Stimulated activated naive CD8-positive, alpha-beta T cell treated with anti-CD3 and anti-CD28 coated beads, Interleukin-15, Interleukin-2, amounts not matched to agents 100 U/mL and 50 U/mL, for 24 hours (primary cell): ENCODE data around the gene NDUFA13.

Experiments used
- ATAC-seq: fragments of 150-1000 bp; cut with Tn5 transposase; one replicate; pipeline ENCODE4 v1.10.0; 2021
- DNase-seq: peaks from one replicate; pipeline ENCODE4 v3.0.0; 2021

NDUFA13 gene

DNA sequence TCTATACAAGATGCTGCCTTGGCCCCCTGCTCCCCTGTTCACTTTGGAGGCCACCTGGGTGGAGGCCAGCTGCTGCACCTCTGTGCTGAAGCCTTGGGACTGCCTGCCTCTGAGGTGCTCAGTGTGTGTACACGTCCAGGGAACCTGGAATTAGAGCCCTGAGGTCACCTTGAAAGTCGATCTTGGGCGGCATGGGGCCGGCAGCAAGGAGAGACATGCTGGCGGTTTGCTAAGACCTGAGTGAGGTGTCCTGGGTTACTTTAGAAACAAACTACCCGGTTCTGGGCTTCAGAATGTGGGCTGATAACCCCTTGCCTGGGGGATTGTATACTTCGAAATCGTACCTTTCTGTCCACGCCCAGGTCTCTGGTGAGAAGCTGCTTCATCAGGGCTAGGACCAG lies 26.2 kb upstream of the NDUFA13 start:
- ATAC-seq, result no peak

DNA sequence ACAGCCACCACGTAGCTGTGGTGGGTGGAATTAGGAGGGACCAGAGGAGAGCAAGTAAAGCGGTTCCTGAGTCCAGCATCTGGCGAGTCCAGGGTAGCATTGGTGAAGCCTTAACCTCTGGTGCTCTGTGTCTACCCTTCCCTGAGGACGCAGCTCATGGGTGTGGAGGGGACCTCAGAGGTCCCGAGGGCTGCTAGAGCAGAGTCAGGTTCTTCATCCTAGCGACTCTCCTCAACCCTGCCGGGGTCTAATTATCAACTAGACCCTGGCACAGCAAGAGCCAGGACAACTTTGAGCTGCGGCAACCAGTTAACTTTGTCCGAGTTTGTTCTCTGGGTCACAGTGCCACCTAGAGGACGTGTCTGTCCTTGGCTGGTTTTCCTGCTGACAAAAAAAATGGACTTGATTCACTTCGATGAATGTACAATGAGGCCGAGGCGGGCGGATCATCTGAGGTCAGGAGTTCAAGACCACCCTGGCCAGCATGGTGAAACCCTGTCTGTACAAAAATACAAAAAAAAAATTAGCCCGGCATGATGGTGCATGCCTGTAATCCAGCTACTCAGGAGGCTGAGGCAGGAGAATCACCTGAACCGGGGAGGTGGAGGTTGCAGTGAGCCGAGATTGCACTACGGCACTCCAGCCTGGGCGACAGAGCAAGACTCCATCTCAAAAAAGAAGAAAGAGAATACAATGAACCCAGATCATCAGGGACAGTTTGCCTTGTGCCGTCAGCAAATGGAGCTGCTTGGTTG lies 25.6 kb upstream of the NDUFA13 start:
- ATAC-seq (peak; percentile 11), DNase-seq (peak; percentile 81)

More for the DNA sequence above, 26.2 kb upstream of the NDUFA13 start:
- DNase-seq, result no peak

DNA sequence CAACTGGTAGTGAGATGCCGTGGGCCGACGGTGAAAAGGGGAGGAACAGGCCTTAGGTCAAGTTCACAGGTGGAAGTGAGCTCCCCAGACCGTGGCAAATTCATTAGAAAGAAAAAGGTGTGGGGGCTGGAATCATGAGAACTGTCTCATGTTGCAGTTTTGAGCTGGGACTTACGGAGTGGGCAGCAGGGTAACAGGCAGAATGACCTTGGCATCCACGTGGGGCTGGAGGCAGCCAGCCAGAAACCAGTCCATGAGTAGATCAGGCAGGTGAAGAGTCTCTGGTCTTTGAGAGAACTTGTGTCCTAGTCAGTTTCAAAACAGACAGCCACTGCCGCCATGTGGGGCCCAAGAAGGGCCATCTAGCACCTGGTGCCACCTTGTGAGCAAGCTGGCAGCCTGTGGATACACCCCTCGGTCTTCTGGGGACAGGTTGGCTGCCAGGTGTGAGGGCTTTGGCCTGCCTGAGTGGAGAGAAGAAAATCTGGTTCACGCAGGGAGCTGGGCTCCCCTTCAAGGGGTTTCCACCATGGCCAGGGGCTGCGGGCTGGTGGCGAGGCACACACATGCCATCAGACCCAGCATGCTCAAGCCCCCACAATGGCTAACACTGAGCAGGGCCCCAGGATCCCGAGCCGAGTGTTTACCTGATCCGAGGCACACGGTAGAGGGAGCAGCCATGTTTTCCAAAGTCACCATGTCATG lies 24.6 kb upstream of the NDUFA13 start:
- DNase-seq, result no peak
- ATAC-seq, result no peak

DNA sequence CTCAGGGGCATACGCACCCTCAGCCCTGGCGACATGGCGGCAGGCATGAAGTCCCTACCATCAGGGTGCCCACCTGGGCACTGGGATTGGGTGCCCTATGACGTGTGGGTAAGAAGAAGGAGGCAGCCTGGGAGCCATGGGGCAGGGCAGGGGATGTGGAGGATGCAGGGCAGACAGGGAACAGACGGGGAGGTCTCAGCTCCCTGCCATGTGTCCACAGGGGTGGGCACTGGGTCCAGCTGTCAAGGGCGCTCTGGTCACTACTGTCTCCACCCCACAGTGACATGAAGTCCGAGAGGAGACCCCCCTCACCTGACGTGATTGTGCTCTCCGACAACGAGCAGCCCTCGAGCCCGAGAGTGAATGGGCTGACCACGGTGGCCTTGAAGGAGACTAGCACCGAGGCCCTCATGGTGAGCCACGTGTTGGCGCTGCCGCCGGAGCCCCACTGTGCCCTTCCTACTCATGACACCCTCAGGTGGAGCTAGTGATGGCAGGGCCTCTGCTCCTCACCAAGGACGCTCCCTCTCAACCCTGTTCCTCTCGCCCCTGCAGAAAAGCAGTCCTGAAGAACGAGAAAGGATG lies 23.9 kb upstream of the NDUFA13 start:
- DNase-seq (no peak), ATAC-seq (no peak)

DNA sequence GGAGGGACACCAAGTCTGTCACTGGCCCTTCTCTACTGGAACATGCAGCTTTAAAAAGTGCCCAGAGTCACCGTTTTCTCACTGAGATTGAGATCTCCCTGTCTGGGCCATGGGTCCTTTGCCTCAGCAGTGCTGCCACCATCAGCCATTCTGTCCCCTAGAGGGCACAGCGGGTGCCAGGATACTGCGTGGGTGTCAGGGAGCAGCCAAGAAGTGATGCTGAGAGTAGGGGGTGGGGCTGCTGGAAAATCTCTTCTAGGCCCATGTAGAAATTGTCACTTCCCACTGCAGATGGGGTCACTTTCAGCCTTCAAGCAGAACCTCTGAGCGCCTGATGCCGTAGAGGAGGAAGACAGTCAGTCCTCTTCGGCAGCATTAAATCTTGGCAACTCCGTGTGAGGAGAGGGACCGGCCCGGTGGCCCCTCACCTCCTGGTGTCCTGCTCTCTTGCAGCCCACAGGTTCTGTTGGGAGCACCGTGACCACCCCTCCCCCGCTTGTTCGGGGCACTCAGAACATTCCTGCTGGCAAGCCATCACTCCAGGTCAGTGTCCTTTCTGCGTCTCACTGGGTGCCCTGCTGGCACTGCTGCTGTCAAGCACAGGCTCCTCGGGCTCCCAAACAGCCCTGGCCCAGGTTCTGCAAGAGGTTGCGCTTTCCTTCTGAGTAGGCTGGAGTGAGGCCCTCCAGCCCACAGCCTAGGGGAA lies 22.0 kb upstream of the NDUFA13 start:
- DNase-seq, result no peak

DNA sequence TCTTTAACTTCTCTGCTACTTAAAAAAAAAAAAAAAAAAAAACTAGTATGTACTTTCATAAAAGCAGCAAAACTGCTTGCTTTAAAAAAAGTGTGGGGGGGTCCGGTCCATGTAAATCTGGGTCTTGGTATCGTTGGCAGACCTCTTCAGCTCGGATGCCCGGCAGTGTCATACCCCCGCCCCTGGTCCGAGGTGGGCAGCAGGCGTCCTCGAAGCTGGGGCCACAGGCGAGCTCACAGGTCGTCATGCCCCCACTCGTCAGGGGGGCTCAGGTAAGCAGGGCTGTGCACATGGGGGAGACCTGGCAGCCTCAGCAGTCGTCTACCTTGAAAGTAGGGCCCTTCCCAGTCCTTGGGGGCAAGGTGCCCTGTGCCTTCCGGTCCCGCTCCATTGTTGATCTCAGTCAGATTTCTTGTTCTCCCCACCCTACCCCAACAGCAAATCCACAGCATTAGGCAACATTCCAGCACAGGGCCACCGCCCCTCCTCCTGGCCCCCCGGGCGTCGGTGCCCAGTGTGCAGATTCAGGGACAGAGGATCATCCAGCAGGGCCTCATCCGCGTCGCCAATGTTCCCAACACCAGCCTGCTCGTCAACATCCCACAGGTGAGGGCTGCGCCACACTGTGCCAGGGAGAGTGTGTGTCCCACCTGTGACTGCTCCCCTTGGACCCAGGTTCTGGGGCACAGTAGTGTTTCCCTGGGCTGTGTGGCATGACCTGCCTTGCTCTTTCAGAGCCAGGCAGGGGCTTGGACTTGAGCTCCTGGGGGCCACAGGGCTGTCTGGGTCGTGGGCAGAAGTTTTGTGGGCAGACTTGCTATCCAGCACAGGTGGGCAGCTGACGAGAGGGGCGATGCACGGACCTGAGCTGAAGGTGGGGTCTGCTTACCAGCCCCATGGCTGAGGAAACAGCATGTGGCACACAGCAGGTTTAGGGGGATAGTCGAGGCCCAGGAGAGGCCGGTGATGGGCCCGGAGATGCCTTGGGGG lies 20.1 kb upstream of the NDUFA13 start:
- ATAC-seq (no peak), DNase-seq (no peak)

More for the DNA sequence above, 22.0 kb upstream of the NDUFA13 start:
- no peak for ATAC-seq

DNA sequence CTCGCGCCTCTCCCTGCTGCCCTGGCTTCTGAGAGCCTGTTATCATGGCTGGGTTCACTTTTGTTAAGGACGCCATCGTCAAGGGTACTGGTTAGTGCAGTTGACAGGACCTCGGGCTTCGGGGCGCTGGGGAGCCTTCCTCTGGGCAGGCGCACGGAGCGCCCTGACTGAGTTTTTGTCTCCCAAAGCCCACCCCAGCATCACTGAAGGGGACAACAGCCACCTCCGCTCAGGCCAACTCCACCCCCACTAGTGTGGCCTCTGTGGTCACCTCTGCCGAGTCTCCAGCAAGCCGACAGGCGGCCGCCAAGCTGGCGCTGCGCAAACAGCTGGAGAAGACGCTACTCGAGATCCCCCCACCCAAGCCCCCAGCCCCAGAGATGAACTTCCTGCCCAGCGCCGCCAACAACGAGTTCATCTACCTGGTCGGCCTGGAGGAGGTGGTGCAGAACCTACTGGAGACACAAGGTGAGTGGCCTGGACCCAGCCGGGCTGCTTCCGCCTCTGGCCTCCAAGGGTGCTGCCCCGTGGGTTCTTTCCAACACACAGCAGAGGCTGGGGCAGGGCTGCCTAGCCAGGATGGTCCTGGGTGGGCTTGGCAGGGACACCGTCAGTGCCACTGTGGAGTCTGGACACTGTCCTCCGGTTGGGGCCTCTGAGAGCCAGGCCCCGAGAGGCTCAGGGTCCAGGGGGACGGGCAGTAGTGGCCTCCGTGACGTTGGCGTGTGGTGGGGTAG lies 17.6 kb upstream of the NDUFA13 start:
- DNase-seq, result no peak
- ATAC-seq, result no peak

DNA sequence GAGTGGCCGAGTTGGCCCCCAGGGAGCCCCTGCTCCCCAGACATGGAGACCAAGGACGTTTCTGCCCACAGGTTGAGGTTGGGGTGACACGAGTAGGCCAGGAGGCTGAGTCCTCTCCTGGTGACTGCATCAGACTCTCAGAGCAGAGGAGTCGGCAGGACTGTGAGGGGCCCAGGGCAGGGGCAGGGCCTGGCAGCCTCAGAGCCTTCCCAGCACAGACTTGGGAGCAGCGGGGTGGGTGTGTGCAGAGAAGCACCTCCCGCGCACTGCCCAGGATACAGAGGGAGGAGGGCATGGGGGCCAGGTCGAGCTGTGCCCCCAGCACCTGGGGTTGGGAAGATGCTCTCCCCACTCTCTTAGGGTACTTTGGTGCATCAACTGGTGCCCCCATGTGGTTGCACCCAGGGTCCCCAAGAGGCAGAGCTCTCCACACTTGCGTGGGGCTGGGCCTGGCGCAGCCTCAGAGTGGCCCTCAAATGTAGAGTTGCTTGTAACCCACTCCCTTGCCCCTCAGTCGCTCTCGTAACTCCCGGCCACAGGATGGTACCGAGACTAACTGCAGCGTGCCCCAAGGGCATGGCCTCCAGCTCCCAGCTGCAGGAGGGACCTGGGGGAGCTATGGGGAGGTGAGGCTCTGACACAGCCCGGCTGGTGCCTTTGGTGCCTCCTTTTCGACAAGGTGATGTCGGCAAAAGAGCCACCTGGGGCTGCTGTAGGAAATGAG lies 16.6 kb upstream of the NDUFA13 start:
- DNase-seq, result no peak
- ATAC-seq, result no peak

DNA sequence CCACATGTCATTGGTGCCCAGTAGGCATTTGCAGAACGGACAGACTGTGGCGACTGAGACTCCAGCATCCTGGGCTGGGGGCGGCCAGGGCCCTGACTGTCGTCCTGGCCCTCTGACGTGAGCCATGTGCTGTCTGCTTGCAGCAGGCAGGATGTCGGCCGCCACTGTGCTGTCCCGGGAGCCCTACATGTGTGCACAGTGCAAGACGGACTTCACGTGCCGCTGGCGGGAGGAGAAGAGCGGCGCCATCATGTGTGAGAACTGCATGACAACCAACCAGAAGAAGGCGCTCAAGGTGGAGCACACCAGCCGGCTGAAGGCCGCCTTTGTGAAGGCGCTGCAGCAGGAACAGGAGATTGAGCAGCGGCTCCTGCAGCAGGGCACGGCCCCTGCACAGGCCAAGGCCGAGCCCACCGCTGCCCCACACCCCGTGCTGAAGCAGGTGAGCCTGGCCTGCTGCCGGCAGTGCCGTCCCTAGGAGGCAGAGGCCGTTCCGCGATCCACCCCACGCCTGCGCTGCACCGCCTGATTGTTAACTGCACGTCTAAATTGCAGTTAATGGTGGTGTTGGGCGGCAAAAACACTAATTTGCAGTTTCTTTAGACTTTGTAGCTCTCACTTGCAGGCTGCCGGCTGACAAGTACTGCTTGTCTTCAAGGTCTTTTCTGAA lies 14.9 kb upstream of the NDUFA13 start:
- DNase-seq, result no peak
- no peak for ATAC-seq

DNA sequence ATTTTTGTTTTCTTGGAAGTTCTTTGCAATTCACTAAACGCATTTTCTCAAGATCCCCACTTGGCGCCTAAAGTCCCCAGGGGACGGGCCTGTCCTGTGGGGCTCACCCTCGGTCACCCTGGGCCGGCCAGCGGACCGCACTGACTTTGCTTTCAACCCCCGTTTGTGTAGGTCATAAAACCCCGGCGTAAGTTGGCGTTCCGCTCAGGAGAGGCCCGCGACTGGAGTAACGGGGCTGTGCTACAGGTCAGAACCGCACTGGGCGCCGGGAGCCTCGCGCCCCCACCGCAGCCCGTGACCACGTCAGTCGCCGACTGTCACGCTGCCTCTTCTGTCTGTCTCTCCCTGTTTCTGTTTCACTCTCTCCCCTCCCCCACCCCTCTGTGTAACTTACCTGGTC lies 14.2 kb upstream of the NDUFA13 start:
- DNase-seq, result no peak

DNA sequence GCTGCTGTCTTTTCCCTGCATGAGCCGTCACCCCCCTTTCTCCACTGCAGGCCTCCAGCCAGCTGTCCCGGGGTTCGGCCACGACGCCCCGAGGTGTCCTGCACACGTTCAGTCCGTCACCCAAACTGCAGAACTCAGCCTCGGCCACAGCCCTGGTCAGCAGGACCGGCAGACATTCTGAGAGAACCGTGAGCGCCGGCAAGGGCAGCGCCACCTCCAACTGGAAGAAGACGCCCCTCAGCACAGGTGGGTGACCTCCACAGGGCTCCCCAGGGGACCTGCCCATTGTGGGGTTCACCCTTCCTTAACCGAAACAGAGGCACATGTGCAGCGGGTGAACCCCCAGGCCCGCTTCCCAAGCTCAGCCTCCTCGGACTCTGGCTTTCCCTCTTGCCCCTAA lies 13.7 kb upstream of the NDUFA13 start:
- DNase-seq, result no peak
- ATAC-seq, result no peak

More for the DNA sequence above, 14.2 kb upstream of the NDUFA13 start:
- ATAC-seq, result no peak

DNA sequence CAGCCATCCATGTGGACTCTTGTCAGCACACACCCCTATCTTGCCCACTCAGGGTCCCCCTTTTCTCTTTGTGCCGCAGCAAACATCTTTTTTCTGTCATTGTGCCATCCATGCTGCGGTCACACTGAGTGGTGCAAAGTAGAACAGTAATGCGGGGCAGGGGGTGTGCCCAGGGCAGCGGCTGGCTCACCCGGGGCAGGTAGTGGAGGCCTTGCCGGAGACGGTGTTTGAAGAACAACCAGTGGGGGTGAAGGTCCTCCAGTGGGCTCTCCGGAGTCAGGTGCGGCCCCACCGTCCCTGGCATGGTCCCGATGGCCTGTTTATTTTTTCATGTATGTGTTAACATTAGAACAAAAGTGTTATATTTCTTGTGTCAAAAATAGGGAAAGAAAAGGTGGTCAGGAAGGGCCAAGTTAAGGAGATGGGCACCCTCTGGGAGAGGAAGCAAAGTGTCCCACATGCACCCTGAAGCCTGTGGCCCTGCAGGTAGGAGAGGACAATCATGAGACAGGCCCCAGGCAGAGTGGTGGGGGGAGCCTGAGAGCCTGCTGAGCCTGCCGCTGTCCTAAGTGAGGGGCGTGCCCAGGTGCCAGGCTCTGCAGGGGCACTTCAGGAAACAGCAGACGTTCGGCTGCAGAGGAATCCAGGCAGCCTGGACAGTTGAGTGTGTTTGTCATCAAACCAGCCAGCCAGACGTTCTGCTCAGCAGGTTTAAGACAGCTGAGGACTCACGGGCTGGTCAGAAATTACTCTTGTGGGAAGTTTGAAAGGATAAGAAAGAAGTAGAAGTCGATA lies 13.0 kb upstream of the NDUFA13 start:
- ATAC-seq, result no peak
- DNase-seq, result no peak

DNA sequence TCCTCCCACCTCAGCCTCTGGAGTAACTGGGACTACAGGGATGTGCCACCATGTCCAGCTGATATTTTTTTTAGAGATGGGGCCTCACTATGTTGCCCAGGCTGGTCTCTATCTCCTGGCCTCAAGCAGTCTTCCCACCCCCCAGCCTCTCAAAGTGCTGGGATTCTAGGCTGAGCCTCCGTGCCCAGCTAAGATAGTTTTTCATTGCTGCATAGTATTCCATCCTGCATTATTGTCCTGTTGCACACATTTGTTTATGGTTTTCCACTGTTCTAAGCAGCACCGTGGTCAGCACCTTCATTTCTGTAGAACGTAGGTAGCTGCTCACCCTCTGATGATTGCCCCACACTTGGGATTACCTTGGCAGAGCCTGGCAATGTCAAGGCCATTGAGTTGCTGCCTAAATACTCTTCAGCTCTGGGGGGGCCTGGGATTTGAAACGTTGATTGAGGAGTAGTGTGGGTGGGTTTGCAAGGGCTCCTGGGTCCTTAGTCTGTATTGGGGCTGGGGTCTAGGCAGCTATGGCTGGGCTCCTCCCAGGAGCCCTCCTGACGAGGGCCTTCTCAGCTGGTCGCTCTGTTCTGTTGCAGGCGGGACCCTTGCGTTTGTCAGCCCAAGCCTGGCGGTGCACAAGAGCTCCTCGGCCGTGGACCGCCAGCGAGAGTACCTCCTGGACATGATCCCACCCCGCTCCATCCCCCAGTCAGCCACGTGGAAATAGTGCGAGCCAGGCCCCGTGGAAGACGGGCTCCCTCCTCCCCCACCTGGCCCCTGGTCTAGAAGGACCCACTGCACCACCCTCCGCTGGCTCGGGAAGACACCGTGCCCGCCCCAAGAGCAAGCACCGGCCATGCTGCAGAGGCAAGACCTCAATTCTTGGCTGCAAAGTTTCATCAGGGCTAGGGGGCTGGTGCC lies 11.0 kb upstream of the NDUFA13 start:
- DNase-seq (no peak), ATAC-seq (no peak)

DNA sequence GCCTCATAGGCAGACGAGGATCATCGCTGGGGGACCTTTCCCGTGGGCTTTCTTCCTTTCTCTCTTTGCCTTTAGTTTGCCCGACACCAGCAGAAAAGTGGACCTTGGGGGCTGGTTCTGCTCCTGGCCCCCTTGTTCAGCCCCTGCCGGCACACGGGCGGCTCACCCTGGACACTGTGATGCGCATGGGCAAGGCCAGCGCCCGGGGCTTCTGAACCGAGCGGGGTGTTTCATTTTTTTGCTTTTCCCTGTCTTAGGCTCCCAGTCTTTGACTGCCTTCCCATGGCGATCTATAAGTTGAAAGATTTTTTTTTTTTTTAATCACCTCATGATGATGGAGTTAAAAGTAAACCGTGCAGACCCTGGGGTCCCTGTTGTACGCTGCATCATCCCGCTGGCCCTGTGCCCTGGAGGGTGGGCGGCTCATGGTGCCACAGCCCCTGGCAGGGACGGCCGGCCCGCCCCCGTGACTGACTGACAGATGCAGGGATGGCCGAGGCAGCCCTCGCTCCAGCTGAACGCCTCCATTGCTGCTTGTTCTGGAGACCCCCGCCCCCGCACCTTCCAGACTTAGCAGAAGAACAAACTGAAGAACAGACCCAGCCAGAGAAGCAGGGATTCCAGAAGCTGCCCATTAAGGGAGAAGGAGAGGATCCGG lies 10.2 kb upstream of the NDUFA13 start:
- ATAC-seq (no peak), DNase-seq (no peak)

DNA sequence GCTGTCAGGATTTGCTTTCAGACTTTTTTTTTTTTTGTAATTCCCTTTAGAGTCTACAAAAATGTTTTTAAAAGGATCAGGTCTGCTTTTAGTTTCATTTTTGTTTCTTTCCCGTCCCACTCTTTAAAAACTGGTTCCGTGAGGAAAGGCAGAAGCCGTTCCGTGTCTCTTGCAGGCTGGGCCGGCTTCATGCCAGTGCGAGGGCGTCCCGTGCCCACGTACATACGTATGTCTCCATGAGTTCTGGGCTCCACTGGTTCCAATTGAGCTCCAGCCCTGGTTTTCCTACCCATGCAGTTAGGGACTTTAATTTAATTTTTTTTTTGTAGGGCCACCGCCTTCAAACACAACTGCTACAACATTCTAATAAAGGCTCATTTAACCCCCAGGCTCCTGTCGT lies 9.4 kb upstream of the NDUFA13 start:
- ATAC-seq (no peak), DNase-seq (no peak)

DNA sequence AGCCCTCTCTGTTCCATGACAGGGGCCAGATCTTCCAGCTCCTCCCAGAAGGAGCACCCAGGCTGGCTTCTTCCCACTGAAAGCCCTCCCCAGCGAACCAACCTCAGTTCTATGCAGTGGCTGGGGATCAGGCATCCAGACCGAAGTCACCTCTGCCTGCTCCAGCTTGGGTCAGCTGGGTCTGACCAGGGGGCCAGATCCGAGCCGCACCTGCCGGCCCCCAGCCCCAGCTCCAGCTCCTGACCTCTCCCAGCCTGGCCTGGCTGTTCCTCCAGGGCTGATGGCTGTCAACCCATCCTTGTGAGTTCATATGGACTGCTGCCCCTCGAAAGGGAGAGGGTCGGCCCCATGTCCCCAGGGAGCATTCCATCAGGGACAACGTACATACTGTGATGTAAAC lies 8.7 kb upstream of the NDUFA13 start:
- DNase-seq (no peak), ATAC-seq (no peak)

DNA sequence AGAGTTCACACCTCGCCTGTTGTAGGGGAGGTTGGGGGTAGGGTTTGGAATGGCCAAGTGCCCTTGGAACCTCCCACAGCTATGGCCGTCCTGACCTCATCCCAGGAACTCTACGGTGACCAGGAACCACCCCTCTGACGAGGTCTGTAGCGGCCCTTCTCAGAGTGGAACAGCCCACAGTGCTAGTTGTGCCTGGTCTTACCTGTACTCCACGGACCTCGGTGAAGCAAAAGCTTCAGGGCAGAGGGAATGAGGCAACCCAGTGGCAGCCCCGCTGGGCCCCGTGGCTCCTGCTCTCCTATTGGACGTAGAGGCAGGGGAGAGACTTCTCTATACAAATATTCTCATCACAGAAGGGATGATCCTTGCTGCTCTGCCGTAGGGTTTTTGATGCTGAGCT lies 7.8 kb upstream of the NDUFA13 start:
- no peak for ATAC-seq
- DNase-seq, result no peak
